ENCODE results near the gene HDDC2. TPM values are rescaled to one million over a fixed set of nuclear protein-coding genes. Genes with fewer than 3 reads are reported as not detected.

The HDDC2 gene
- total RNA-seq, 4 donors from 2014 or later = 66.9 to 85.3 (median 70.3) TPM

DNA sequence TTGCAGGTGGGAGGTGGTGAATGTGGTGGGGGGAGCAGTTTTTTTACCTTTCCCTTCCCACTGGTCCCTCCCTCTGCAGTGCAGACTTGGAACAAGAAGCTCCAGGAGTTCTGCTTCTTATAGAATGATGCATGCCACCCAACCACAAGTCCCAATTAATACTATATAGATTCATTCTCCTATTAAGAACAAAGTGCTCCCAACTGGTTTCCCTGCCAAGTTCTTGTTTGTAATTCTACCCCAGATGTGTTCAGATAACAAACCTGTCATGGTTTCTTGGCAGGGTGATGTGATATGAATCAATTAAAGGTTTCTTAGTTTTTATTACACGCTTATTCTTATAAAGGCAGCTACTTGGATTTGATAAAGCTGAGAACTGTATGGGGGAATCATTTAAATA lies 23.9 kb downstream of the HDDC2 start:
- TF ChIP-seq, protein P1, sequence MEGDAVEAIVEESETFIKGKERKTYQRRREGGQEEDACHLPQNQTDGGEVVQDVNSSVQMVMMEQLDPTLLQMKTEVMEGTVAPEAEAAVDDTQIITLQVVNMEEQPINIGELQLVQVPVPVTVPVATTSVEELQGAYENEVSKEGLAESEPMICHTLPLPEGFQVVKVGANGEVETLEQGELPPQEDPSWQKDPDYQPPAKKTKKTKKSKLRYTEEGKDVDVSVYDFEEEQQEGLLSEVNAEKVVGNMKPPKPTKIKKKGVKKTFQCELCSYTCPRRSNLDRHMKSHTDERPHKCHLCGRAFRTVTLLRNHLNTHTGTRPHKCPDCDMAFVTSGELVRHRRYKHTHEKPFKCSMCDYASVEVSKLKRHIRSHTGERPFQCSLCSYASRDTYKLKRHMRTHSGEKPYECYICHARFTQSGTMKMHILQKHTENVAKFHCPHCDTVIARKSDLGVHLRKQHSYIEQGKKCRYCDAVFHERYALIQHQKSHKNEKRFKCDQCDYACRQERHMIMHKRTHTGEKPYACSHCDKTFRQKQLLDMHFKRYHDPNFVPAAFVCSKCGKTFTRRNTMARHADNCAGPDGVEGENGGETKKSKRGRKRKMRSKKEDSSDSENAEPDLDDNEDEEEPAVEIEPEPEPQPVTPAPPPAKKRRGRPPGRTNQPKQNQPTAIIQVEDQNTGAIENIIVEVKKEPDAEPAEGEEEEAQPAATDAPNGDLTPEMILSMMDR (IDR thresholded peaks at IDR 0.05; ENCODE audit: low read depth) = no peak

DNA sequence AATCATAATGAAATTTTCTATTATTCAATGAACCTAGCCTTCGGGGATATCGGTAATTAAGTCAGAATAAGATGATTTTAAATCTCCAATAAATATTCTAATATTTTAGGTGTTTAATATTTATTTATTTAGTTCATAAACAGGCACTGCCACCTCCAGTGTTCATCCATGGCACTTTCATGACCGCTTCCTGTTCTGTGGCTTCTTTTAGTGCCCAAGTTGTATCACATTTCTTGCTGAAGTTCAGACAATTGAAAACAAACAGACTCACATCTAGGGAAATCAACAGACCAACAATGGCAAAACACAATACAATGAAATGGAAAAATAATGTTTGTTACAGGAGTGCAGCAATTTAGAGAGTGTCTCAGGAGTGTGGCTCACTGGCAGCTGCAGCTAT lies 26.0 kb downstream of the HDDC2 start:
- TF ChIP-seq, protein P1 (IDR thresholded peaks at IDR 0.05; ENCODE audit: low read depth) = no peak

DNA sequence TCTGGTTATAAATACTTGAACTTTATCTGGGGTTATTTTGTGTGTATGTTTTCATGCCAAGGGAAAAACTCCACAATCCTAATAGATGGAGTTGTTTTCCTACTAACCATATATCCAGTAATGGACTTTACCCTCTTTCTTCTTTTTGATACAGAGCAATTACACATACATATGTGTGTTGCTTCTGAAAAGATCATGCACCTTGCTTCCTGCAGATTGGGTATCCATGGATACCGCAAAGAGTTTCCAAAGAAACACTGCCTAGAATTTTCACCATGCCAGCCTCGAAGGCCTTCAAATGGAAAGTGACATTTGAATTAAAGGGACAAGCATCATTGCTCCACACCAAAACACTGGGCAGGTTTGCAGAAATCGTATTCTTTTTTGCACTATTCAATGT lies 26.8 kb downstream of the HDDC2 start:
- TF ChIP-seq, protein P1 (IDR thresholded peaks at IDR 0.05; ENCODE audit: low read depth) = no peak

DNA sequence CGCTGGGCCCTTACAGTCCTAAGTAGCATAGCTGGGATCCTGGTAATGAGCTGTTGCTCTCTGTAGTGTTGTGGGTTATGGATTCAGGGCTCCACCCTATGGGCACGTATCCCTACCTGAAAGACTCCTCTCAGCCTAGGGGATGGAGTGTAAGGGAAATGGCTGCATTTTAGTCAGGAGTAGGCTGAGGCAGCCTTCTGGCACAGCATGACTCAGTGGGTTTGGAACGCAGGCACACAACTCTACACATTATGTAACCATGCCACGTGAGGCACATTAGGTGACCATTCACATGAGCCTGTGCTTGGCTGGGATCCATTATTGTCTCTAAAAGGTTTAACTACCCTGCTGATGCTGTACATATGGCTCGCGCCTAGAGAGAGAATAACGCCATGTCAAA lies 27.8 kb downstream of the HDDC2 start:
- TF ChIP-seq, protein P1 (IDR thresholded peaks at IDR 0.05; ENCODE audit: low read depth) = no peak

DNA sequence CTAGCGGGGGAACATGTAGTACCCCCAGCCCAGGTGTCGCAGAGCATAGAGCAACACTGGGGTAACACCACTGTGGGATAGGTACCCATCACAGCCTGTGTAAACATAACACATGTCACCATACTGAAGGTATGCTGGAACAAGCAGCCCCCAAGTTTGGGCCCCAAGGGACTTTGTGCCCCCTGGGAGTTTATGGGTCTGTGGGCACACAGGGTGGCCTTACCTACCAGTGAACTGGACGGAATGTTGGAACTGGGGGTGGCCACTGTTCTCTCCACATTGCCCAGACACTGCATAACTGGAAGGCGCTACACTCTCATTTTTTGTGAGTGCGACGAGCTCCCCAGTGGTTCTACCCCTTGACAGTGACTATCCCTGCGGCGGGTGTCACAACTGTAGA lies 28.5 kb downstream of the HDDC2 start:
- TF ChIP-seq, protein P1 (IDR thresholded peaks at IDR 0.05; ENCODE audit: low read depth) = no peak

DNA sequence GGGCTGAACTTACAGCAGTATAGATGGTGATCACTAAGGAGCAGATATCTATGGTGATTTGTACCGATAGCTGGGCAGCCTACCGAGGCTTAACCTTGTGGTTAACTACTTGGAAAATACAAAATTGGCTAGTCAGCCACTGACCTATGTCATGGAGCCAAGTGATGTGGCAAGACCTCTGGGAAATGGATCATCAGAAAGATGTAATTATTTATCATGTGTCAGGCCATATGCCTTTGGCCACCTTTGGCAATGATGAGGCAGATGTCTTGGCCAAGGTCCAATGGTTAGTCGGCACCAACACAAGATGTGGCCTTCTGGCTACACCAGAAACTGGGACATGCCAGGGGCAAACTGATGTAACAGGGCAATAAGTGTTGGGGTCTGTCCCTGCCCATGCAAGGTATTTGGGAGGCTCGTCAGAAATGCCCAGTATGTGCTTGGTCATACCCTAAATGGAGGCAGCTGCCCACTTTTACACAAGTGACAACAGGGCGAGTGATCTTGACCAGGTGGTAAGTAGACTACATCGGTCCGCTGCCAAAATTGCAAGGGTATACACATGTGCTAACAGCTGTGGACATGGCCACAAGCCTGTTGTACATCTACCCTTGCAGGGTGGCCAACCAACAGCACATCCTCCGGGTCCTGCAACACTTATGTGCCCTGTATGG lies 30.1 kb downstream of the HDDC2 start:
- TF ChIP-seq, protein P1 (IDR thresholded peaks at IDR 0.05; ENCODE audit: low read depth) = no peak

DNA sequence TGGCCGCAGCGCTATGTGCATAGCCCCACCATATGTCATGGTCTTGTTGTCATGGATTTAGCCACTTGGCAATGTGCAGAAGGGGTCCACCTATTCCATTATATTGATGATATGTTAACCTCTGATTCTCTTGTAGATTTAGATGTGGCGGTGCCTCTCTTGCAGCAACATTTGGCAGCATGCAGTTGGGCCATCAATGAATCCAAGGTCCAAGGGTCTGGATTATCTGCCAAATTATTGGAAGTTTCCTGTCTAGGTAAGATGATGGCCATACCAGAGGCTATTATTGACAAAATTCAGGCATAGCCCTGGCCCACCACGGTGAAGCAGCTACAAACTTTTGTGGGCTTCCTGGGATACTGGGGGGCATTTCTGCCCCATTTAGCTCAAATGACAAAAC lies 31.4 kb downstream of the HDDC2 start:
- TF ChIP-seq, protein P1 (IDR thresholded peaks at IDR 0.05; ENCODE audit: low read depth) = no peak

All from subcutaneous adipose tissue (tissue), 4 donors.